GM19455 (cell line): Measurements from ENCODE around the gene FAM83B.
"Not testable (repeated sequence)": the region's sequence is repeated elsewhere in the genome, so short reads cannot be mapped to it uniquely, and the experiment has no call there.

Experiments
- ATAC-seq: cut with Tn5 transposase; IDR thresholded peaks from one replicate; pipeline ENCODE4 v1.9.1; 2021; ENCODE audit not compliant: unreplicated experiment

The FAM83B gene

GRCh38 chr6:54971825-54972224 is 125.3 kb downstream of the FAM83B start:
- no peak for ATAC-seq

DNA sequence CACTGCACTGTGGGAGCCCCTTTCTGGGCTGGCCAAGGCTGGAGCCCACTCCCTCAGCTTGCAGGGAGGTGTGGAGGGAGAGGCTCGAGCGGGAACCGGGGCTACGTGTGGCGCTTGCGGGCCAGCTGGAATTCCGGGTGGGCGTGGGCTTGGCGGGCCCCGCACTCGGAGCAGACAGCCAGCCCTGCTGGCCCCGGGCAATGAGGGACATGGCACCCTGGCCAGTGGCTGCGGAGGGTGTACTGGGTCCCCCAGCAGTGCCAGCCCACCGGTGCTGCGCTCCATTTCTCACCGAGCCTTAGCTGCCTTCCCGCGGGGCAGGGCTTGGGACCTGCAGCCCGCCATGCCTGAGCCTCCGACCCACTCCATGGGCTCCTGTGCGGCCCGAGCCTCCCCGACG is 132.6 kb downstream of the FAM83B start:
- not testable (repeated sequence) for ATAC-seq

- no peak for ATAC-seq
Observed at GRCh38 chr6:54980511-54981275, 134.1 kb downstream of the FAM83B start.

GRCh38 chr6:54981276-54981609 is 134.7 kb downstream of the FAM83B start:
- ATAC-seq, result no peak

GRCh38 chr6:54981647-54982046 is 135.1 kb downstream of the FAM83B start:
- ATAC-seq, result no peak

GRCh38 chr6:54987633-54988290 is 141.2 kb downstream of the FAM83B start:
- ATAC-seq, result no peak

DNA sequence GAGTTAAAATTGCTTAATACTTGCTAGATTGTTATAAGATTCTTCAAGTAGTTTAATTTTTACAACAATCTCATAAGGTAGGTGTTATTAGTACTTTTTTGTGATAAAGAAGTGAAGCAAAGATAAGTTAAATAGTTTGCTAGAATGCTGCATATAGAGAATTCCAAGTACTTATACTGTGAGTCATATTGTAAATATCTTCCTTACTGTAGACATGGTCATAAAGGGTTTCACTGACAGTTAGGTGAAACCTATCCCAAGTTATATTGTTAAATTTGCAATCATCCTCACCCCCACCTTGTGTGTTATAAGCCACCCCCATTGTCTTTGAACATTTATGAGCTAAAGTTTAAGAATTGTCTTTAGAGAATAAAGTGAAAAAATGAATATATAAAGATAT is 142.0 kb downstream of the FAM83B start:
- ATAC-seq, result no peak

DNA sequence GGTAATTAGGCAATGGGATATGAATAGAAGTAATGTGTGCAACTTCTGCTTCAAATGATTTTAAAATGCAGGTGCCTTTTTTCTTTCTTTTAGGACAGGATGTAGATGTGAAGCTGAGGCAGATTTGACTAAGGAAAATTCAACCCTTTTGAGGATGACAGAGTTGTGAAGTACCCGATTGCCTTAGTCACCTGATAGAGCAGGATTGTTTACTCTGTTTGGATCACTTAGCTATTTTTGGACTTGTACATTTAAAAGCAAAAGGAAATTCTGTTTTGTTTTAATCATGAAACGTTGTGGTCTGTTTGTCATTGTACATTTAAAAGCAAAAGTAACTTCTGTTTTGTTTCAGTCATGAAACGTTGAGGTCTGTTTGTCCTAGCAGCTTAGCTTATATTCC is 143.4 kb downstream of the FAM83B start:
- ATAC-seq, result no peak
